ENCODE measurements around the gene MACF1. TPM values are rescaled to one million over a fixed set of nuclear protein-coding genes. Genes with fewer than 3 reads are reported as not detected.
A peak's percentile ranks its signal among the peaks of the same experiment; 100 is the strongest.

The MACF1 gene
- total RNA-seq, 1 experiment from 2014 or later = 79.5 TPM

DNA sequence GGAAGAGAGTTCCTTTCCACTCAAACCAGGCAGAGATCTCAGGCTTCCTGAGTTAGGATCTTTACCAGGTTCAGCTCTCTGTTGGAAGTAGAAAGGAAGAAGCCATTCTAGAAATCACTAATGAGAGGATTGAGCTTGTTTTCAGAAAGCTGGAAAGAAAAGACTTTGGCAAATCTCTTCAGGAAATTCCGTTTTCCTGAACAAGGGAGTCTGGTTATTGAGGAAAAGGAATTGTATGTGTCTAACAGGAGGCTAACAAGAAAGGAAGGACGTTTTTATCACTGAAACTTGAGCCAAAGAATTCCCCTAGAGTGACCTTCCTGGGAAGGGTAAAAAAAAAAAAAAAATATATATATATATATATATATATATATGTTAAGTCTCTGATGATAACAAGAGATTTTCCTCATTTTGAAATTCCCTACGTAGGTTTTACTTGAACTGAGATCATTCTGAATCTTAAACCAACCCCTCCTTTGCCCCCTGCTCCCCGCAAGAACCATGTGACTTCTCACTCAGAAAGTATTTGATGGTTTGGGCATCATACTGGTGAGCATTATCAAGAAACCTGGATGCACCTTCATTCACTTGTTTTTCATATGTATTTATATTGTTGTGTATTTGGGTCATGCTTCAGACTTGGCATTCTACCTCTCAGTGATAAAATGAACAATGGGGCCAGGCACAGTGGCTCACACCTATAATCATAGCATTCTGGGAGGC lies 188.5 kb downstream of the MACF1 start:
- no peak for DNase-seq (ENCODE audit: low spot score)

- no peak for DNase-seq (ENCODE audit: low spot score)
These were observed 189.2 kb downstream of the MACF1 start for GRCh38 chr1:39393645-39394044.

GRCh38 chr1:39394059-39394458 lies 189.6 kb downstream of the MACF1 start:
- no peak for DNase-seq (ENCODE audit: low spot score)

DNA sequence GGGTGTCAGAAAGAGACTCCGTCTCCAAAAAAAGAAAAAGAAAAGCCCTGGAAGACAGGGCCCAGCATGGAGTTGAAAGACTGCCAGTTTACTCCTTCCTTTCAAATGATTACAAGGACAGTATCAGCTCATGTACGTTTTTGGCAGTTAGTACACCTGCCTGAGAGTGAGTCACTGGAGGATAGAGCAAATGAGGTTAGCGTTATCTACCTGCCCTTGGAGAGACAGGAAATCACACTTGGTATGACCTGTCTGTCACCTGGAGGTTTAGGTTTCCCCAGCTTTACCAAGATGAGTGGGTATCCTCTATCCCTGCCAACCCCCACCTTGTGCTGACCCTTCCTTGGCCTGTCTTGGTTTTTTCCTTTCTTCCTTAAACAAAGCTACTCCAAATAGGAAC lies 190.1 kb downstream of the MACF1 start:
- DNase-seq (ENCODE audit: low spot score) = peak; percentile 76

GRCh38 chr1:39395357-39395831 lies 190.9 kb downstream of the MACF1 start:
- peak; percentile 86 for DNase-seq (ENCODE audit: low spot score)

DNA sequence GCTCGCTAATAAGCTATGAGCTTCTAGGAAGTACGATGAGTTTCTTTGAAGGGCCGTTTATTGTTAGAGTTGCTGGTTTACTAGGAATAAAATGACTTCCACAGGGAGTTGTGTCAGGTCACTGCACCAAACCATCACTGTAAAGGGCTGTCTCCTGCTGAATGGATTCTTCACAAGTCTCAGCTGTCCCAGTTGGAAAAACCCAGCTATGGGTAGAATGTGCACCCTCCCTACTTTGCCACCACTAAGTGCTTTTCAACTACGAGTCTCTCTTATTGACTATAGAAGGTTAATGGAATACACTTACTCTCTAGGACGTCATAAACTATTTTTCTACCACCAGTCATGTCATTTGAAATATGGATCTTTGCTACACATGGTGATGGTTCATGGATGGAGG lies 192.2 kb downstream of the MACF1 start:
- DNase-seq (ENCODE audit: low spot score) = no peak

DNA sequence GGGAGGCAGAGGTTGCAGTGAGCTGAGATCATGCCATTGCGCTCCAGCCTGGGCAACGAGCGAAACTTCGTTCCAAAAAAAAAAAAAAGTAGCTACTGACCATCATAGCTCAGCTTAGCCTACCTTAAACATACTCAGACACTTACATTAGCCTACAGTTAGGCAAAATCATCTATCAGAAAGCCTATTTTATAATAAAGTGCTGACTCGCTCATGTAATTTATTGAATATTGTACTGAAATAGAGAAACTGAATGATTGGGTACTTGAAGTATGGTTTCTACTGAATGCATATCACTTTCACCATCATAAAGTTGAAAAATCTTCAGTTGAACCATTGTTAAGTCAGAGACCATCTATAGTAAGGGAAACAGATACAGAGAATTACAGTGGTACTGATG lies 193.0 kb downstream of the MACF1 start:
- DNase-seq (ENCODE audit: low spot score) = no peak

DNA sequence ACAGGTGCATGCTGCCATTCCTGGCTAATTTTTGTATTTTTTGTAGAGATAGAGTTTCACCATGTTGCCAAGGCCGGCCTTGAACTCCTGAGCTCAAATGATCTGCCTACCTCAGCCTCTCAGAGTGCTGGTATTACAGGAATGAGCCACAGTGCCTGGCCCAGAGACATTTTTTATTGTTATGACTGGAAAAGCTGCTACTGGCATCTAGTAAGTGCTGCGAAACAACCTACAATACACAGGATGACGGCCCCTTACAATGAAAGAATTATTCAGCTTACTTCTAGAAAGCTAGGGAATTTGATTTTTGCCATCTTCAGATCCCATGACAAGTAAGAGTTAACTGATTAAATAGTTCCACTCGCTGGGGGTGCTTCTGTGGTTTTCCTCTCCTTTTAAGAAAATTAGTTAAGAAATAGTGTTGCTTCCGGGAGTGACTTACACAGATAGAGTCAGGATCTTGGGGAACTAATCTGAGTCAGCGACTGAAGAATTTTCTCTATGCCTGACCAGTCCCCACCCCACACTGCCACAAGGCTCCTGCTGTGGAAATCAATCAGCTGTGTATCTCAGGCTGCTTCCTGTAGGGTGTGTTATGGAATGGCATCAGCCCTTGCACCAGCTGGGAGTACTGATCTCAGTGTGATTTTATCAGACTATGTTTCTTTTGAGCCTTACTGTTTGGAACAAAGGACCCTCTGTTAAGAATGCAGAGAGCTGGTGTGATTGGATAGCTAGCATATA lies 194.0 kb downstream of the MACF1 start:
- peak; percentile 95 for DNase-seq (ENCODE audit: low spot score)

DNA sequence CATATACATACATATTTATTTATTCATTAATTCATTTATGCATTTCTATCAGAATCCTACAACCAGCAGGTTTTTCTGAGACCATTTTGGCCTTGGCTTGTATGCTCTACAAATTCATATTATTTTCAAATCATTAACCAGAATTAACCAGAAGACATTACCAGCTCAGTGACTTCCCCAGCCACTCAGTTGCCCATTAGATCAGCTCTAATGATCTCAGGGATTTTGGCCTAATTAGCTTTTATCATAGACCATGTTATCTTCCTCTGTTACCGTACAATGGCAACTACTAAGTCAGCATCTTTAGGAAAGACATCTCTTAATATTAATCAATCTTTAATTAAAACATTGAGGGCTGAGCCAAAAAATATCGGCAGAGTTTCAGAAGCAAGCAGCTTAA lies 196.6 kb downstream of the MACF1 start:
- DNase-seq (ENCODE audit: low spot score) = no peak

DNA sequence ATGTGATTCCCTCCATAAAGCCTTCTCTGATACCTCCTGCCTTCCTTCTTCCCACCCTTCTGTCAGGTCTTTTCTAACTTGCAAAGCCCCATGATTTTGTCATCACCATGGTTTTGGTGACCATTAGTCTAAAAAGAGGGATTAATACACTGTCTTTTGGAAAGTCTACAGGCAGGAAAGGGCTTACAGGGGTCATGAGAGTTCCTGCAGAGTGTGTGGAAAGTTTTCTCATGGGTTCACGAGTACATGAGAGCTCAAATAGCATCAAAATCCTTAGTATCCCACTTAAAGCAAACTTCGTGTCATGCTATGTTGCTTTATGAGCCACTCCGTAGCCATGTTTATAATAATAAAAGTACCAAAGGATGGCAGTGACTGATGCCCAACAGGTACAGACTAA lies 200.4 kb downstream of the MACF1 start:
- no peak for DNase-seq (ENCODE audit: low spot score)

GRCh38 chr1:39405358-39405757 lies 200.9 kb downstream of the MACF1 start:
- DNase-seq (ENCODE audit: low spot score) = no peak

- DNase-seq (ENCODE audit: low spot score) = no peak
These were observed 202.3 kb downstream of the MACF1 start for GRCh38 chr1:39406533-39407450.

- DNase-seq (ENCODE audit: low spot score) = no peak
These were observed 203.0 kb downstream of the MACF1 start for GRCh38 chr1:39407510-39407895.

DNA sequence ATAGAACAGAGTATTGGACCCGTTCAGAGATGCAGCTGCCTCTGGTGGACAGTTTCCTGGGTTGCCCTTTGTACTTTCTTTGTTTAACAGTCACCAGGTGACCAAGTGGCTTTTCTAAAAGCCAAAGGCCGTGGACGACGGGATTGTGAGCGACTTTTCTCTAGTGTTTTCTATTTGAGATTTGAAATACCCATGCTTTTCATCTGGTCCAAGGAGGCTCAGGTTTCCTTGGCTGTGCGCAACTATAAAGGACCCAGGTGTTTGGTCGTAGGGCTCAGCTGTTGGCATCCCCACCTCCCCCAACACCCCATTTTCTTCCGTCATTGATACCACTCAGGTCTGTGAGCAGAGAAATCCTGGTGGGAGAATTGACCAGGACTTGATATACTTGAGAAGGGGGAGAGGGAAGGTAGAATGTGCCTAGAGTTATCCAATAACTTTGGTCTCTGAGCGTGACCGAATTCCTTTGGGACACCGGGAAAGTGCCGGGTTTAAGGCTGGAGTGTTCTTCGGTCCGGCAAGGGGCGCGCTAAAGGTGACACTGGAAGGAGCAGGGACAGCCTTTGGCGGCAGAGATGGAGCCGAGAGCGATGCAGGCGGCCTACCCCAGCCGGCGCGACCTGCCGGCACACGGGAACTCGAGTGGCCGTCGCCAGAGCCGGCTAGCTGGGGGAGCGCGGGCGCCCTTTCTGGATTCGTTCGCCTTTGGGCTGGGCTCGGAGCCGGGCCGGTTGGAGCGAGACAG lies 203.6 kb downstream of the MACF1 start:
- DNase-seq (ENCODE audit: low spot score) = peak; percentile 80

DNA sequence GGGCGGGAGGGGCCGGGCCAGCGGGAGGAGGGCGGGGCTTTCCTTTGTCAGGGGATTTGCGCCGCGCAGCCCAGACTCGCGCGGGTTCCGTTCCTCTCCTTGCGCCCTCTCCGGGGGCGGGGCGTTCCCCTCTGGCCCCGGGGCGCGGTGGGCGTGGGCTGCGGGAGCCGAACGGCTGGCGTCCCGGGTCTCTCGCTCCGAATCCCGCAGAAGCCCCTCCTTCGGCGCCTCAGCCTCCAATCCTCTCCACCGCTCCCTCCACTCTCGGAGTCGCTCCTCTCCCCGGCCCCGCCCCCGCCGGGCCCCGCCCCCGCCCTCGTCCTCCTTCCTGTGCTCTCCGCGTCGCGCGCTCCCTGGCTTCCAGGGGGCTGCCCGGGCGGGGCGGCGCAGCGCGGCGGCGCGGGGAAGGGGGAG lies 204.2 kb downstream of the MACF1 start:
- peak; percentile 93 for DNase-seq (ENCODE audit: low spot score)

DNA sequence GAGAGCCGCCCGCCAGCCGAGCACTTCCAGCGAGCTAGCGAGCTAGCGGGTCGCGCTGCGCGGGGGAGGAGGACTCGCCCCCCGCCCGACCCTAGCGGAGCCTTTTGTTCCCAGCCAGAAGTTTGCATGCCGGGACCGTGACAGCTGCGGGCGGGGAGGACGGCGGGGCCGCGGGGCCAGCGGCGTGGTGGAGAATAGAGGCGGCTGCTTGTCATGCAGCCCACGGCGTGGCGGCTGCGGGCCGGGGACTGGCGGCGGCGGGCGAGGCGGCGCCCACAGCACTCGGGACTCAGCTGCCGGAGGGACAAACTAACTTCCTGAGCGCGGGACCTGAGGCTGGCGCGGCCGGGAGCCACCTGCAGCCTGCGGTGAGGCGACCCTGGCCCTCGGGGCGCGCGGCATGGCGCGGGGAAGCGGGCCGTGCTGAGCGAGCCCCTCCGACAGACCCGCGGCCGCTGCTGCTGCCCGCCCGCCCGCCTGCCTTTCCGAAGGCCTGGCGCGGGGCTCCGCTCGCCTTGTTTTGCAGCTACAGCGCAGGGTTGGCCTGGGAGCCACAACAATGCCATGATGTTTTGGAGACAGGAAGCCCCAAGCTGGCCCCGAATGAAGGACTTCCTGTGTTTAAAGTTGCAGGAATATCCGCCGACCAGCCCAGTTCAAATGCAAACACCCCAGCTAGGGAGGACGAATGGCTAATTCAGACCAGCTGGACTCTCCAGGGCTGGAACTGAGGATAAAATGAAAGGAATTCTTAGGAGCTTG lies 204.7 kb downstream of the MACF1 start:
- peak; percentile 55 for DNase-seq (ENCODE audit: low spot score)

- DNase-seq (ENCODE audit: low spot score) = peak; percentile 93
These were observed 206.5 kb downstream of the MACF1 start for GRCh38 chr1:39410915-39411436.

DNA sequence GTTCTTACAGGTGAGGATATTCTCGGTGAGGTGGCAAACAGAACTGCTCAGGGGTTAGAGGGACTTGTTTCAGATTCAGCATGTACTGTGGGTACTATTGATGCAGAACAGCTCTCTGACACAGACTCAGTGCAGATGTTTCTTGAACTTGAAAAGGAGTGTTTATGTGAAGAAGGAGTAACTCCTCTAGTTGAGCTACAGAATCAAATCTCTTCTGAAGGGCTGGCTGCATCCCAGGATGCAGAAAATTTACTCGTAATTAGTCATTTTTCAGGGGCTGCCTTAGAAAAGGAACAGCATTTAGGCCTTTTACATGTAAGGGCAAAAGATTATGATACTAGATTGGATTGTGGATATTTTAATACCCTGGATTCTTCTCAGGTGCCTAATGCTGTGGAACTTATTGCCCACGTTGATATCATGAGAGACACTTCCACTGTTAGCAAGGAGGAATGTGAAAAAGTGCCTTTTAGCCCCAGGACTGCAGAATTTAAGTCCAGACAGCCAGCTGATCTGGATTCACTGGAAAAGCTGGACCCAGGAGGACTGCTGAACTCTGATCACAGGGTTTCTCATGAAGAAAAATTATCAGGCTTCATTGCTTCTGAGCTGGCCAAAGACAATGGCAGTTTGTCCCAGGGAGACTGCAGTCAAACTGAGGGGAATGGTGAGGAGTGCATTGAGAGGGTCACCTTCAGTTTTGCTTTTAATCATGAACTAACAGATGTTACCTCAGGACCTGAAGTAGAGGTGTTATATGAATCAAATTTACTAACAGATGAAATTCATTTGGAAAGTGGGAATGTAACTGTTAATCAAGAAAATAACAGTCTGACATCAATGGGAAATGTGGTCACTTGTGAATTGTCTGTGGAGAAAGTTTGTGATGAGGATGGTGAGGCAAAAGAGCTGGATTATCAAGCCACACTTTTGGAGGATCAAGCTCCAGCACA lies 207.3 kb downstream of the MACF1 start:
- DNase-seq (ENCODE audit: low spot score) = no peak

DNA sequence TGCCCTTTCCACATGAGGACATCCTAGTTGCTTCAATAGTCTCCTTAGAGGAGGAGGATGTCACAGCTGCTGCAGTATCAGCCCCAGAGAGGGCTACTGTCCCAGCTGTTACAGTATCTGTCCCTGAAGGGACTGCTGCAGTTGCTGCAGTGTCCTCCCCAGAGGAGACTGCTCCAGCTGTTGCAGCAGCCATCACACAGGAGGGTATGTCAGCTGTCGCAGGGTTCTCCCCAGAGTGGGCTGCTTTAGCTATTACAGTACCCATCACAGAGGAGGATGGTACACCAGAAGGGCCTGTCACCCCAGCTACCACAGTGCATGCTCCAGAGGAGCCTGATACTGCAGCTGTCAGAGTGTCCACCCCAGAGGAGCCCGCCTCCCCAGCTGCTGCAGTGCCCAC lies 208.4 kb downstream of the MACF1 start:
- DNase-seq (ENCODE audit: low spot score) = no peak
